DND-41 (cell line): ENCODE data around the gene IFT27.

Source experiments
- EZH2 ChIP-seq: IDR thresholded peaks from 3 replicates; pipeline ENCODE4 v1.6.1; 2012; ENCODE audit warnings: borderline replicate concordance, low read depth, mild to moderate bottlenecking, moderate library complexity, low read length, inconsistent platforms; ENCODE audit not compliant: severe bottlenecking
- TF ChIP-seq, protein P1 (sequence below): IDR thresholded peaks from 2 replicates; pipeline ENCODE4 v1.5.1; 2012; ENCODE audit warnings: borderline replicate concordance, low read length, moderate library complexity, mild to moderate bottlenecking; ENCODE audit not compliant: poor library complexity, severe bottlenecking; ENCODE audit errors: extremely low read depth

DNA sequence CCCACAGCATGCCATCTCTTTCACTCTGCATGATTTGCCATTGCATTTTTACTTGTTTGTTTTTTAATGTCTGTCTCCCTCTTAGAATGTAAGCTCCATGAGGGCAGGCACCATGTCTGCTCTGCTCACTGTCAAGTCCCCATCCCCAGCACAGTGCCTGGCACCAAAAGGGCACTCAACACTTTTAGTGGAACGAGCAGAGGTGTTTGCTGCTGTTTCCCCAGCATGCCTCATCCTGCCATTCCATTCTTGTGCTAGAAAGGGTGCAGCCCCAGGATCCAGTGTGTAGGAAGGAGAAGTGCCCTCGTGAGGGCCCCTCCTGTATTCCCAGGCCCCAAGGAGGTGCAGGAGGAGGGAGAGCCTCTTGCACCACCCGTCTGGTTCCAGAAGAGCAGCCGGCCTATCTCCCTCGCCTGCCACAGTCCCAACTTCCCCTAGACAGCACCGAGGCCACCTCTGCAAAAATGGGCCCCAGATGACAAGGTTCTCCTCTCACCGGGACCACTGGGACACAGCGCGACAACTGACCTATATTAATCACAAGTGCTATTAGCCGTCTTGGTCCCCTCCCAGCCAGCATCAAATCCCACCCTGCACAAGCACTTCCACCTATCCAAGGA, 39.1 kb downstream of the IFT27 start:
- TF ChIP-seq, protein P1, sequence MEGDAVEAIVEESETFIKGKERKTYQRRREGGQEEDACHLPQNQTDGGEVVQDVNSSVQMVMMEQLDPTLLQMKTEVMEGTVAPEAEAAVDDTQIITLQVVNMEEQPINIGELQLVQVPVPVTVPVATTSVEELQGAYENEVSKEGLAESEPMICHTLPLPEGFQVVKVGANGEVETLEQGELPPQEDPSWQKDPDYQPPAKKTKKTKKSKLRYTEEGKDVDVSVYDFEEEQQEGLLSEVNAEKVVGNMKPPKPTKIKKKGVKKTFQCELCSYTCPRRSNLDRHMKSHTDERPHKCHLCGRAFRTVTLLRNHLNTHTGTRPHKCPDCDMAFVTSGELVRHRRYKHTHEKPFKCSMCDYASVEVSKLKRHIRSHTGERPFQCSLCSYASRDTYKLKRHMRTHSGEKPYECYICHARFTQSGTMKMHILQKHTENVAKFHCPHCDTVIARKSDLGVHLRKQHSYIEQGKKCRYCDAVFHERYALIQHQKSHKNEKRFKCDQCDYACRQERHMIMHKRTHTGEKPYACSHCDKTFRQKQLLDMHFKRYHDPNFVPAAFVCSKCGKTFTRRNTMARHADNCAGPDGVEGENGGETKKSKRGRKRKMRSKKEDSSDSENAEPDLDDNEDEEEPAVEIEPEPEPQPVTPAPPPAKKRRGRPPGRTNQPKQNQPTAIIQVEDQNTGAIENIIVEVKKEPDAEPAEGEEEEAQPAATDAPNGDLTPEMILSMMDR = no peak
- TF ChIP-seq EZH2 = no peak
